ENCODE data around the gene SPRTN. TPM values are rescaled to one million over a fixed set of nuclear protein-coding genes. Genes with fewer than 3 reads are reported as not detected.

SPRTN gene
- total RNA-seq, 1 donor from 2014 or later, result 10.9 TPM

Other genes starting within 250 kb of the SPRTN start
- gene TRIM67, start 176.2 kb upstream of the SPRTN start, total RNA-seq, result not detected
- 28.5 TPM for gene GNPAT, start 97.1 kb upstream of the SPRTN start, total RNA-seq
- gene EXOC8, start 441 bp upstream of the SPRTN start, total RNA-seq, result 13.3 TPM
- 30.3 TPM for gene EGLN1, start 84.0 kb downstream of the SPRTN start, total RNA-seq
- gene TSNAX, start 190.4 kb downstream of the SPRTN start, total RNA-seq, result 44.6 TPM